ENCODE data around the gene YARS2.

YARS2 gene

GRCh38 chr12:32755654-32756475 is at the start of gene YARS2:
Gene YARS2 (minus strand): TSS chr12:32755897. CDS start chr12:32755874, 23 bp downstream.
- peak; percentile 97 for DNase-seq

GRCh38 chr12:32804301-32804700 is 48.6 kb upstream of the YARS2 start:
- no peak for DNase-seq

GRCh38 chr12:32801269-32801980 is 45.7 kb upstream of the YARS2 start:
- no peak for DNase-seq

- DNase-seq: no peak
These were observed 38.6 kb upstream of the YARS2 start for GRCh38 chr12:32794281-32794680.

- DNase-seq: no peak
These were observed 34.2 kb upstream of the YARS2 start for GRCh38 chr12:32789916-32790315.

GRCh38 chr12:32789446-32789845 is 33.7 kb upstream of the YARS2 start:
- DNase-seq: no peak

- DNase-seq: no peak
These were observed 32.7 kb upstream of the YARS2 start for GRCh38 chr12:32788405-32788804.

- DNase-seq: no peak
These were observed 29.9 kb upstream of the YARS2 start for GRCh38 chr12:32785557-32785956.

- DNase-seq: no peak
These were observed 27.3 kb upstream of the YARS2 start for GRCh38 chr12:32783029-32783428.

GRCh38 chr12:32780071-32780470 is 24.4 kb upstream of the YARS2 start:
- no peak for DNase-seq

GRCh38 chr12:32777691-32778175 is 22.0 kb upstream of the YARS2 start:
- DNase-seq: no peak

GRCh38 chr12:32777159-32777558 is 21.5 kb upstream of the YARS2 start:
- DNase-seq: no peak

GRCh38 chr12:32776258-32776657 is 20.6 kb upstream of the YARS2 start:
- no peak for DNase-seq

GRCh38 chr12:32773691-32774090 is 18.0 kb upstream of the YARS2 start:
- DNase-seq: no peak

GRCh38 chr12:32770141-32770540 is 14.4 kb upstream of the YARS2 start:
- DNase-seq: no peak

GRCh38 chr12:32768518-32768917 is 12.8 kb upstream of the YARS2 start:
- DNase-seq: no peak

- no peak for DNase-seq
These were observed 10.2 kb upstream of the YARS2 start for GRCh38 chr12:32765906-32766305.

GRCh38 chr12:32761716-32762115 is 6.0 kb upstream of the YARS2 start:
- peak; percentile 68 for DNase-seq

GRCh38 chr12:32757157-32757556 is 1.5 kb upstream of the YARS2 start:
- DNase-seq: no peak

GRCh38 chr12:32756476-32757066 is 874 bp upstream of the YARS2 start:
- no peak for DNase-seq

- DNase-seq: peak; percentile 91
These were observed 545 bp downstream of the YARS2 start for GRCh38 chr12:32755051-32755653.

- no peak for DNase-seq
These were observed 1.6 kb downstream of the YARS2 start for GRCh38 chr12:32754111-32754510.

- DNase-seq: no peak
These were observed 2.1 kb downstream of the YARS2 start for GRCh38 chr12:32753605-32754004.

All from RPMI8226 (cell line).